HCT116 (cell line): ENCODE results near the gene TBC1D21.

ENCODE experiments used
- EZH2 ChIP-seq: fragments of 200-600 bp; sonication (generic); IDR thresholded peaks from 2 replicates; pipeline ENCODE4 v1.6.1; 2017; ENCODE audit warnings: antibody characterized with exemption, mixed run types
- POLR2A ChIP-seq: IDR thresholded peaks from 2 replicates; pipeline ENCODE4 v1.7.0; 2011; ENCODE audit warnings: borderline replicate concordance; ENCODE audit not compliant: insufficient read depth, insufficient read length; ENCODE audit errors: extremely low read depth
- POLR2AphosphoS5 ChIP-seq: IDR thresholded peaks from 2 replicates; pipeline ENCODE4 v1.6.1; 2011; ENCODE audit warnings: mild to moderate bottlenecking, low read depth, low read length, moderate library complexity
- ZNF274 ChIP-seq: fragments of 200-500 bp; sonication (Bioruptor generic); IDR thresholded peaks from 2 replicates; pipeline ENCODE4 v1.6.1; 2014; ENCODE audit warnings: mild to moderate bottlenecking, low read depth, low read length, inconsistent platforms
- TF ChIP-seq, protein P1 (sequence below), 3 experiments: fragments of 200-600 bp in 1 of 3; sonication (generic) in 1 of 3; IDR thresholded peaks in 2 of 3; conservative IDR thresholded peaks in 1 of 3; 2 replicates each; pipeline ENCODE4 v1.5.1; 2012 to 2017; ENCODE audit warnings: low read depth in 2 of 3, low read length in 2 of 3, antibody characterized with exemption in 1 of 3, borderline replicate concordance in 1 of 3, control low read depth in 1 of 3, mild to moderate bottlenecking in 1 of 3, mixed read lengths in 1 of 3, mixed run types in 1 of 3, moderate library complexity in 1 of 3; ENCODE audit not compliant: insufficient read depth in 1 of 3
- TF ChIP-seq, protein P2 (sequence below): IDR thresholded peaks from 2 replicates; pipeline ENCODE4 v1.6.1; 2012

DNA sequence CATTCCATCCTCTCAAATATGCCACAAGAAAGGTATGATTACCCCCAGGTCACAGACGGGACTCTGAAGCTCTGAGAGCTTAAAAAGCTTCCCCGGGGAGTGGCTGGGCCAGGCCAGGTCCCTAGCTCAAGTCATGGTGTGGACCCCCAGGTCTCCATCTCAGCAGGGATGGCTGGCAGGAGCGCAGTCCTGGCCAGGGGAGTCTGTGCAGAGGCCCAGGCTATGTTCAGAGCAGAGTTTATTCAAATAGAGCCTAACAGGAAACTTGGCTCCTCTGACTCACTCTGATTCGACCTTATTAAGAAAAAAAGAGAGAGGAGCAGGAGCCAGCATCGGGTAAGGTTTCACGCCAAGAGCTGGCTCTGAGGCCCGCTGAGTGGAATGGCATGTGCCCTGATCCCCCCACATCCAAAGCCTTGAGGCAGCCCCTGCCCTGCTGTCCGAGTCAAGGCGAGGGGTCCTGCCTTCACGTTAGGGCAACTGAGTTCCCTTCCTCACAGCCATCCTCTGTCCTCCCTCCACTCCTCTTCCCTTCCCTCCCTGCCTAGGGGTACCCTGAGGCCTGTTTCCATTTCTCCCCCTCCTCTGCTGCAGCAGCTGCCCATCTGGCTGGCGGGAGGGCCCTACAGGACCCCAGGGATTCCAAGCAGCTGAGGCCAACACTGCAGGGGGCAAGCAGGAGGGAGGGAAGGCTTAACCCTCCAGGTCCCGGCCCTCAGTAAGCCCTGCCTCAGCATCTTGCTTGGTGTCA, 51.0 kb downstream of the TBC1D21 start:
- TF ChIP-seq EZH2 (no peak), ZNF274 (no peak), POLR2A (no peak), POLR2AphosphoS5 (no peak)
- TF ChIP-seq, protein P1, sequence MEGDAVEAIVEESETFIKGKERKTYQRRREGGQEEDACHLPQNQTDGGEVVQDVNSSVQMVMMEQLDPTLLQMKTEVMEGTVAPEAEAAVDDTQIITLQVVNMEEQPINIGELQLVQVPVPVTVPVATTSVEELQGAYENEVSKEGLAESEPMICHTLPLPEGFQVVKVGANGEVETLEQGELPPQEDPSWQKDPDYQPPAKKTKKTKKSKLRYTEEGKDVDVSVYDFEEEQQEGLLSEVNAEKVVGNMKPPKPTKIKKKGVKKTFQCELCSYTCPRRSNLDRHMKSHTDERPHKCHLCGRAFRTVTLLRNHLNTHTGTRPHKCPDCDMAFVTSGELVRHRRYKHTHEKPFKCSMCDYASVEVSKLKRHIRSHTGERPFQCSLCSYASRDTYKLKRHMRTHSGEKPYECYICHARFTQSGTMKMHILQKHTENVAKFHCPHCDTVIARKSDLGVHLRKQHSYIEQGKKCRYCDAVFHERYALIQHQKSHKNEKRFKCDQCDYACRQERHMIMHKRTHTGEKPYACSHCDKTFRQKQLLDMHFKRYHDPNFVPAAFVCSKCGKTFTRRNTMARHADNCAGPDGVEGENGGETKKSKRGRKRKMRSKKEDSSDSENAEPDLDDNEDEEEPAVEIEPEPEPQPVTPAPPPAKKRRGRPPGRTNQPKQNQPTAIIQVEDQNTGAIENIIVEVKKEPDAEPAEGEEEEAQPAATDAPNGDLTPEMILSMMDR (IDR thresholded peaks at IDR 0.05 in 2 of 3, conservative IDR thresholded peaks at IDR 0.05 in 1 of 3; ENCODE audit: borderline replicate concordance in 1 of 3, insufficient read depth in 1 of 3, low read depth in 2 of 3, low read length in 2 of 3): no peak
- TF ChIP-seq, protein P2, sequence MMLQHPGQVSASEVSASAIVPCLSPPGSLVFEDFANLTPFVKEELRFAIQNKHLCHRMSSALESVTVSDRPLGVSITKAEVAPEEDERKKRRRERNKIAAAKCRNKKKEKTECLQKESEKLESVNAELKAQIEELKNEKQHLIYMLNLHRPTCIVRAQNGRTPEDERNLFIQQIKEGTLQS: no peak
